ENCODE data around the gene HTRA3. TPM values are rescaled to one million over a fixed set of nuclear protein-coding genes. Genes with fewer than 3 reads are reported as not detected.

Gene HTRA3
- total RNA-seq, 1 experiment from 2014 or later = 0.64 TPM

DNA sequence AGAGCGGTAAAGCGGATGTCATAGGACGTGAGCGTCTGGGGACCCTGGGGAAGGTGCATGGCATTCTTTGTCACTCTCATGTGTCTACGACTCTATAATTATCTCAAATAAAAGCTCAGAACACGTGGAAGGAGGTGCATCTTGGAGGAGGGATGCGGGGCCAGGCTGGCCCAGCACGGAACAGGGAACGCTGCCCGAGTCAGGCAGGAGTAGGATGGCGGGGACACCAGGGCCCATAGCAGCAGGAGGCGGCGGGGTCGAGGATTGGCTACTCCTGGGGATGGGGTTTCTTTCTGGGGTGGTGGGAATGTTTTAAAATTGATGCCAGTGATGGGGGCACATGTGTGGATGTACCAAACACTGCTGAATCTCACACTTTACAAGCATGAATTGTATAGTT, 5.4 kb upstream of the HTRA3 start:
- no peak for DNase-seq (ENCODE audit: low spot score)
- Histone ChIP-seq H3K4me1 (ENCODE audit: insufficient read depth, low read length, poor library complexity, severe bottlenecking) (peaks cover 7% of the 10 kb centered on the region), H3K36me3 (ENCODE audit: insufficient read depth, low read length, poor library complexity, severe bottlenecking) (no peaks in the 10 kb centered on the region), H3K27me3 (replicated peaks; ENCODE audit: insufficient read depth, low read depth, low read length, poor library complexity) (peaks cover 6% of the 10 kb centered on the region), H3K9me3 (ENCODE audit: low read depth, low read length, poor library complexity, severe bottlenecking) (no peaks in the 10 kb centered on the region), H3K4me3 (ENCODE audit: low read depth, low read length, poor library complexity, severe bottlenecking) (no peak overlapping the region), H3K27ac (ENCODE audit: low read depth, low read length, poor library complexity, severe bottlenecking) (no peak overlapping the region)
- ChIA-PET POLR2A (ENCODE audit: low non-redundant PET) (no interaction called here), CTCF (no interaction called here)
- BruUV-seq (replicated peaks) = no TSS peak
- TF ChIP-seq EZH2 (IDR thresholded peaks at IDR 0.05; ENCODE audit: borderline replicate concordance, low read depth, low read length, poor library complexity, severe bottlenecking) = no peak
- intact Hi-C loops (cut with micrococcal nuclease; ENCODE audit: unreplicated experiment) = no loop called here

DNA sequence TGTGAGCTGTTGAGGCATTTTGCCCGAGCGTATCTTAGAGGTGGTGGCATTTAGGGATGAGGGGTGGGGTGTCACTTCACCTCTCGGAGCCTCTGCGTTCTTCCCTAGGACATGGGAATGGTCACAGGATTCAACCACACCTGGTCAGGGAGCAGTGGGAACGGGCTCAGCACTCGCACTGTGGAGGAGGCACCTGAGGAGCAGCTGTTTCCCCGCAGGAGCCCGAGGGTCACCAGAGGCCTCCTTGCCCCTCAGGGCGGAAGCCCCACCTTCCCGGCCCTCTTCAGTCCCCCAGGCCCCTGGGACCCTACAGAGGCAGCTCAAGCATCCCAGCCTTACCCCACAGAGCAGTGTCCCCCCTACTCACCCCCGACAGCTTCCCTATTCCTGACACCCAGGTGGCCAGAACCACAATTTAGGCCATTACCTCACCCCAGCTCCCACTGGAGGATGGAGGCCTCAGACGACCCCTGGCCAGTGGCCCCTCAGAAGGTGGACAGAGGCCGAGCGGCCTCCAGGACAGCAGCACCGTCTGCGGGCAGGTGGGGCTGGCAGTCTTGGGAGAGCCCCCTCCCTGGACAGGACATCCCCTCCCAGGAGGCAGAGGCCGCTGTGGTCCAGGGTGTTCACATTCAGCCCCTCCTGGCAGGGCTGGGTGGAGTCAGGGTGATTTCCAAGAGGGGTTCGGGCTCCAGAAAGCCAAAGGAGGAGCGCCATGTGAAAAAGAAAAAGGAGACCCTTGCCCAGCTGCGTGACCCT, 4.2 kb upstream of the HTRA3 start:
- Histone ChIP-seq H3K9me3 (ENCODE audit: low read depth, low read length, poor library complexity, severe bottlenecking) (no peaks in the 10 kb centered on the region), H3K27me3 (replicated peaks; ENCODE audit: insufficient read depth, low read depth, low read length, poor library complexity) (peaks cover 16% of the 10 kb centered on the region), H3K4me1 (ENCODE audit: insufficient read depth, low read length, poor library complexity, severe bottlenecking) (peaks cover 7% of the 10 kb centered on the region), H3K4me3 (ENCODE audit: low read depth, low read length, poor library complexity, severe bottlenecking) (no peak overlapping the region), H3K27ac (ENCODE audit: low read depth, low read length, poor library complexity, severe bottlenecking) (no peak overlapping the region), H3K36me3 (ENCODE audit: insufficient read depth, low read length, poor library complexity, severe bottlenecking) (no peaks in the 10 kb centered on the region)
- ChIA-PET POLR2A (ENCODE audit: low non-redundant PET) (no interaction called here), CTCF (no interaction called here)
- BruUV-seq (replicated peaks) = no TSS peak
- intact Hi-C loops (cut with micrococcal nuclease; ENCODE audit: unreplicated experiment) = no loop called here
- DNase-seq (ENCODE audit: low spot score) = no peak
- TF ChIP-seq, protein P1, sequence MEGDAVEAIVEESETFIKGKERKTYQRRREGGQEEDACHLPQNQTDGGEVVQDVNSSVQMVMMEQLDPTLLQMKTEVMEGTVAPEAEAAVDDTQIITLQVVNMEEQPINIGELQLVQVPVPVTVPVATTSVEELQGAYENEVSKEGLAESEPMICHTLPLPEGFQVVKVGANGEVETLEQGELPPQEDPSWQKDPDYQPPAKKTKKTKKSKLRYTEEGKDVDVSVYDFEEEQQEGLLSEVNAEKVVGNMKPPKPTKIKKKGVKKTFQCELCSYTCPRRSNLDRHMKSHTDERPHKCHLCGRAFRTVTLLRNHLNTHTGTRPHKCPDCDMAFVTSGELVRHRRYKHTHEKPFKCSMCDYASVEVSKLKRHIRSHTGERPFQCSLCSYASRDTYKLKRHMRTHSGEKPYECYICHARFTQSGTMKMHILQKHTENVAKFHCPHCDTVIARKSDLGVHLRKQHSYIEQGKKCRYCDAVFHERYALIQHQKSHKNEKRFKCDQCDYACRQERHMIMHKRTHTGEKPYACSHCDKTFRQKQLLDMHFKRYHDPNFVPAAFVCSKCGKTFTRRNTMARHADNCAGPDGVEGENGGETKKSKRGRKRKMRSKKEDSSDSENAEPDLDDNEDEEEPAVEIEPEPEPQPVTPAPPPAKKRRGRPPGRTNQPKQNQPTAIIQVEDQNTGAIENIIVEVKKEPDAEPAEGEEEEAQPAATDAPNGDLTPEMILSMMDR (conservative IDR thresholded peaks at IDR 0.05; ENCODE audit: low read depth, low read length) = no peak
- no peak for TF ChIP-seq EZH2 (IDR thresholded peaks at IDR 0.05; ENCODE audit: borderline replicate concordance, low read depth, low read length, poor library complexity, severe bottlenecking)

DNA sequence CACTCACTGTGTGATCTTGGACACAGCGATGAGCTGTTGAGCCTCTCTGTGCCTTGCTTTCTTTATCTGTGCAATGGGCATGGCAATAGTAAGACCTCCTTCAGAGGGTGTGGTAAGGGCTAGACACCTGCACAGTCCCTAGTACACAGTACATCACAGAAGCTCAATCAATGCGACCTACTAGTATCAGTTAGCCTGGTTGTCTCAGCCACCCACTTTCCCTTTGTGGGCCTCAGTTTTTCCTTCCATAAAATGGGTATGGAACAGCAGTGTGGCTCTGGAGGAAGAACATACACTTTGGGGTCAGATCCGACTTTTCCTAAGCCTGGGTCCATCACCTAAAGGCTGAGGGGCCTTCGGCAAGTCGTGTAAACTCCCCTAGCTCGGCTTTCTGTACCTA, 3.5 kb upstream of the HTRA3 start:
- CTCF ChIA-PET = no interaction called here
- POLR2A ChIA-PET (ENCODE audit: low non-redundant PET) = no interaction called here
- Histone ChIP-seq H3K36me3 (ENCODE audit: insufficient read depth, low read length, poor library complexity, severe bottlenecking) (no peaks in the 10 kb centered on the region), H3K27me3 (replicated peaks; ENCODE audit: insufficient read depth, low read depth, low read length, poor library complexity) (peaks cover 24% of the 10 kb centered on the region), H3K27ac (ENCODE audit: low read depth, low read length, poor library complexity, severe bottlenecking) (no peak overlapping the region), H3K4me3 (ENCODE audit: low read depth, low read length, poor library complexity, severe bottlenecking) (no peak overlapping the region), H3K4me1 (ENCODE audit: insufficient read depth, low read length, poor library complexity, severe bottlenecking) (peaks cover 9% of the 10 kb centered on the region), H3K9me3 (ENCODE audit: low read depth, low read length, poor library complexity, severe bottlenecking) (no peaks in the 10 kb centered on the region)
- intact Hi-C loops (cut with micrococcal nuclease; ENCODE audit: unreplicated experiment) = no loop called here
- TF ChIP-seq, protein P1 (conservative IDR thresholded peaks at IDR 0.05; ENCODE audit: low read depth, low read length) = no peak
- no peak for TF ChIP-seq EZH2 (IDR thresholded peaks at IDR 0.05; ENCODE audit: borderline replicate concordance, low read depth, low read length, poor library complexity, severe bottlenecking)
- DNase-seq (ENCODE audit: low spot score) = no peak
- no TSS peak for BruUV-seq (replicated peaks)

GRCh38 chr4:8266508-8266907, 3.0 kb upstream of the HTRA3 start:
- peaks cover 8% of the 10 kb centered on the region for H3K4me1 ChIP-seq (ENCODE audit: insufficient read depth, low read length, poor library complexity, severe bottlenecking)
- no peak for DNase-seq (ENCODE audit: low spot score)
- TF ChIP-seq, protein P1 (conservative IDR thresholded peaks at IDR 0.05; ENCODE audit: low read depth, low read length) = no peak
- TF ChIP-seq EZH2 (IDR thresholded peaks at IDR 0.05; ENCODE audit: borderline replicate concordance, low read depth, low read length, poor library complexity, severe bottlenecking) = no peak
- H3K27me3 ChIP-seq (replicated peaks; ENCODE audit: insufficient read depth, low read depth, low read length, poor library complexity) = peaks cover 25% of the 10 kb centered on the region
- ChIA-PET POLR2A (ENCODE audit: low non-redundant PET) (no interaction called here), CTCF (interaction anchor here (0.9 to 1.0 kb wide), 2 partner anchors 24 to 136 kb away, joined by 3 read pairs; no protein-coding TSS in a partner anchor)
- no peak overlapping the region for H3K27ac ChIP-seq (ENCODE audit: low read depth, low read length, poor library complexity, severe bottlenecking)
- no peaks in the 10 kb centered on the region for H3K9me3 ChIP-seq (ENCODE audit: low read depth, low read length, poor library complexity, severe bottlenecking)
- H3K36me3 ChIP-seq (ENCODE audit: insufficient read depth, low read length, poor library complexity, severe bottlenecking) = no peaks in the 10 kb centered on the region
- intact Hi-C loops (cut with micrococcal nuclease; ENCODE audit: unreplicated experiment) = no loop called here
- BruUV-seq (replicated peaks) = no TSS peak
- H3K4me3 ChIP-seq (ENCODE audit: low read depth, low read length, poor library complexity, severe bottlenecking) = no peak overlapping the region
